ENCODE results near the gene BANP.

DNA sequence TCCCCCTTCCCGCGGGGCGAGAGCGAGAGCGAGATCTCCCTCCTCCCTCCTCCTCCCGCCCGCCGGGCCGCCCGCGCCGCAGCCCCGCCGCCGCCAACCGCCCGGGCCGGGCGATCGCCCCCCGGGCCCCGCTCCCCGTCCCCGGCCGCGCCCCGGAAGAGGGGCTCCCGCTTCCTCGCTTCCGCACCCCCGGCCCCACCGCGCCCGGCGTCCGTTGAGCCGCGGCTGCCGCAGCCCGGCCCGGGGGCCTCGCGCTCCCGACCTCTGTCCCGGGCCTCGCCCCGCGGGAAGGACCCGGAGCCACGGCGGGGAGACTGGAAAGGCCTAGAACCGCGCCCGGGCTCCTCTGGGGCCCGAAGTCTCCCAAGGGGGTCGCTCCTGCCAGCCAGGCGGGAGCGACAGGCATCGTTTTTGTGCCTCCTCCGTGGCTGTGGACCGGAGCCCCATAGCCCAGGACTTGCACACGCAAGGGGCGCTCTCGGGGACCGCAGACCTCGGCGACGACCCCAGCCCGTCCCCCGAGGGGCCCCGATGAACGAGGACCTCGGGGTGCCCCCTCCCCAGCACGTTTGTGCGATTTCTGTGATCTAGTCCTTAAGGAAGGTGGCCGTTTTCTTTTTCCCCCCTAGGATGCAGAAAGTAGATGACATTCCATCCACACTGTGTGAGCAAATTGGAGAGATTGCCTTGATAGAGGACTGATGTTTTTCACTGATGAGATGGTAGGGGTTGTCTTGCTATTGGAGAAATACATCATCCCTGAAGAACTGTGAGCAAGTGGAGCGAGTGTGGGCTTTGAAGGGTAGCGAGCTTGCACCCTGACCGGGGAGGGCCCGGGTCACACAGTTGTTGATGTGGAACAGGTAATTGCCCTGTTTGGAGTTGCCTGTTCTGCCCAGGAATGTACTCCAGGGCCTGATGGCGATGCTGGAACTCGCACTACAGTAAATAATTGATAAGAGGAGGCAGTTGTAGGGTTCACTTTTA is 611 bp downstream of the BANP start:
- TF ChIP-seq, protein P1, sequence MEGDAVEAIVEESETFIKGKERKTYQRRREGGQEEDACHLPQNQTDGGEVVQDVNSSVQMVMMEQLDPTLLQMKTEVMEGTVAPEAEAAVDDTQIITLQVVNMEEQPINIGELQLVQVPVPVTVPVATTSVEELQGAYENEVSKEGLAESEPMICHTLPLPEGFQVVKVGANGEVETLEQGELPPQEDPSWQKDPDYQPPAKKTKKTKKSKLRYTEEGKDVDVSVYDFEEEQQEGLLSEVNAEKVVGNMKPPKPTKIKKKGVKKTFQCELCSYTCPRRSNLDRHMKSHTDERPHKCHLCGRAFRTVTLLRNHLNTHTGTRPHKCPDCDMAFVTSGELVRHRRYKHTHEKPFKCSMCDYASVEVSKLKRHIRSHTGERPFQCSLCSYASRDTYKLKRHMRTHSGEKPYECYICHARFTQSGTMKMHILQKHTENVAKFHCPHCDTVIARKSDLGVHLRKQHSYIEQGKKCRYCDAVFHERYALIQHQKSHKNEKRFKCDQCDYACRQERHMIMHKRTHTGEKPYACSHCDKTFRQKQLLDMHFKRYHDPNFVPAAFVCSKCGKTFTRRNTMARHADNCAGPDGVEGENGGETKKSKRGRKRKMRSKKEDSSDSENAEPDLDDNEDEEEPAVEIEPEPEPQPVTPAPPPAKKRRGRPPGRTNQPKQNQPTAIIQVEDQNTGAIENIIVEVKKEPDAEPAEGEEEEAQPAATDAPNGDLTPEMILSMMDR (tag by site-specific recombination; IDR thresholded peaks at IDR 0.05), result 0 out of 2 replicates have a peak, but pooled peaks have one; percentile 13
- TF ChIP-seq, protein P2, sequence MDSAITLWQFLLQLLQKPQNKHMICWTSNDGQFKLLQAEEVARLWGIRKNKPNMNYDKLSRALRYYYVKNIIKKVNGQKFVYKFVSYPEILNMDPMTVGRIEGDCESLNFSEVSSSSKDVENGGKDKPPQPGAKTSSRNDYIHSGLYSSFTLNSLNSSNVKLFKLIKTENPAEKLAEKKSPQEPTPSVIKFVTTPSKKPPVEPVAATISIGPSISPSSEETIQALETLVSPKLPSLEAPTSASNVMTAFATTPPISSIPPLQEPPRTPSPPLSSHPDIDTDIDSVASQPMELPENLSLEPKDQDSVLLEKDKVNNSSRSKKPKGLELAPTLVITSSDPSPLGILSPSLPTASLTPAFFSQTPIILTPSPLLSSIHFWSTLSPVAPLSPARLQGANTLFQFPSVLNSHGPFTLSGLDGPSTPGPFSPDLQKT (IDR thresholded peaks at IDR 0.05; ENCODE audit: borderline replicate concordance, low read depth, low read length), result no peak
- TF ChIP-seq ZNF776 (tag by site-specific recombination; IDR thresholded peaks at IDR 0.05; ENCODE audit: borderline replicate concordance), result no peak
- TF ChIP-seq, protein P3, sequence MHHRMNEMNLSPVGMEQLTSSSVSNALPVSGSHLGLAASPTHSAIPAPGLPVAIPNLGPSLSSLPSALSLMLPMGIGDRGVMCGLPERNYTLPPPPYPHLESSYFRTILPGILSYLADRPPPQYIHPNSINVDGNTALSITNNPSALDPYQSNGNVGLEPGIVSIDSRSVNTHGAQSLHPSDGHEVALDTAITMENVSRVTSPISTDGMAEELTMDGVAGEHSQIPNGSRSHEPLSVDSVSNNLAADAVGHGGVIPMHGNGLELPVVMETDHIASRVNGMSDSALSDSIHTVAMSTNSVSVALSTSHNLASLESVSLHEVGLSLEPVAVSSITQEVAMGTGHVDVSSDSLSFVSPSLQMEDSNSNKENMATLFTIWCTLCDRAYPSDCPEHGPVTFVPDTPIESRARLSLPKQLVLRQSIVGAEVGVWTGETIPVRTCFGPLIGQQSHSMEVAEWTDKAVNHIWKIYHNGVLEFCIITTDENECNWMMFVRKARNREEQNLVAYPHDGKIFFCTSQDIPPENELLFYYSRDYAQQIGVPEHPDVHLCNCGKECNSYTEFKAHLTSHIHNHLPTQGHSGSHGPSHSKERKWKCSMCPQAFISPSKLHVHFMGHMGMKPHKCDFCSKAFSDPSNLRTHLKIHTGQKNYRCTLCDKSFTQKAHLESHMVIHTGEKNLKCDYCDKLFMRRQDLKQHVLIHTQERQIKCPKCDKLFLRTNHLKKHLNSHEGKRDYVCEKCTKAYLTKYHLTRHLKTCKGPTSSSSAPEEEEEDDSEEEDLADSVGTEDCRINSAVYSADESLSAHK (tag by site-specific recombination; IDR thresholded peaks at IDR 0.05), result no peak
- TF ChIP-seq, protein P4, sequence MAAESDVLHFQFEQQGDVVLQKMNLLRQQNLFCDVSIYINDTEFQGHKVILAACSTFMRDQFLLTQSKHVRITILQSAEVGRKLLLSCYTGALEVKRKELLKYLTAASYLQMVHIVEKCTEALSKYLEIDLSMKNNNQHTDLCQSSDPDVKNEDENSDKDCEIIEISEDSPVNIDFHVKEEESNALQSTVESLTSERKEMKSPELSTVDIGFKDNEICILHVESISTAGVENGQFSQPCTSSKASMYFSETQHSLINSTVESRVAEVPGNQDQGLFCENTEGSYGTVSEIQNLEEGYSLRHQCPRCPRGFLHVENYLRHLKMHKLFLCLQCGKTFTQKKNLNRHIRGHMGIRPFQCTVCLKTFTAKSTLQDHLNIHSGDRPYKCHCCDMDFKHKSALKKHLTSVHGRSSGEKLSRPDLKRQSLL (tag by site-specific recombination; IDR thresholded peaks at IDR 0.05), result no peak
- TF ChIP-seq, protein P5, sequence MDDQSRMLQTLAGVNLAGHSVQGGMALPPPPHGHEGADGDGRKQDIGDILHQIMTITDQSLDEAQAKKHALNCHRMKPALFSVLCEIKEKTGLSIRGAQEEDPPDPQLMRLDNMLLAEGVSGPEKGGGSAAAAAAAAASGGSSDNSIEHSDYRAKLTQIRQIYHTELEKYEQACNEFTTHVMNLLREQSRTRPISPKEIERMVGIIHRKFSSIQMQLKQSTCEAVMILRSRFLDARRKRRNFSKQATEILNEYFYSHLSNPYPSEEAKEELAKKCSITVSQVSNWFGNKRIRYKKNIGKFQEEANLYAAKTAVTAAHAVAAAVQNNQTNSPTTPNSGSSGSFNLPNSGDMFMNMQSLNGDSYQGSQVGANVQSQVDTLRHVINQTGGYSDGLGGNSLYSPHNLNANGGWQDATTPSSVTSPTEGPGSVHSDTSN (CRISPR knock-in tag; IDR thresholded peaks at IDR 0.05), result no peak
- TF ChIP-seq SALL2 (tag by site-specific recombination; IDR thresholded peaks at IDR 0.05; ENCODE audit: borderline replicate concordance), result no peak
- TF ChIP-seq KLF10 (tag by site-specific recombination; IDR thresholded peaks at IDR 0.05), result no peak
- TF ChIP-seq, protein P6, sequence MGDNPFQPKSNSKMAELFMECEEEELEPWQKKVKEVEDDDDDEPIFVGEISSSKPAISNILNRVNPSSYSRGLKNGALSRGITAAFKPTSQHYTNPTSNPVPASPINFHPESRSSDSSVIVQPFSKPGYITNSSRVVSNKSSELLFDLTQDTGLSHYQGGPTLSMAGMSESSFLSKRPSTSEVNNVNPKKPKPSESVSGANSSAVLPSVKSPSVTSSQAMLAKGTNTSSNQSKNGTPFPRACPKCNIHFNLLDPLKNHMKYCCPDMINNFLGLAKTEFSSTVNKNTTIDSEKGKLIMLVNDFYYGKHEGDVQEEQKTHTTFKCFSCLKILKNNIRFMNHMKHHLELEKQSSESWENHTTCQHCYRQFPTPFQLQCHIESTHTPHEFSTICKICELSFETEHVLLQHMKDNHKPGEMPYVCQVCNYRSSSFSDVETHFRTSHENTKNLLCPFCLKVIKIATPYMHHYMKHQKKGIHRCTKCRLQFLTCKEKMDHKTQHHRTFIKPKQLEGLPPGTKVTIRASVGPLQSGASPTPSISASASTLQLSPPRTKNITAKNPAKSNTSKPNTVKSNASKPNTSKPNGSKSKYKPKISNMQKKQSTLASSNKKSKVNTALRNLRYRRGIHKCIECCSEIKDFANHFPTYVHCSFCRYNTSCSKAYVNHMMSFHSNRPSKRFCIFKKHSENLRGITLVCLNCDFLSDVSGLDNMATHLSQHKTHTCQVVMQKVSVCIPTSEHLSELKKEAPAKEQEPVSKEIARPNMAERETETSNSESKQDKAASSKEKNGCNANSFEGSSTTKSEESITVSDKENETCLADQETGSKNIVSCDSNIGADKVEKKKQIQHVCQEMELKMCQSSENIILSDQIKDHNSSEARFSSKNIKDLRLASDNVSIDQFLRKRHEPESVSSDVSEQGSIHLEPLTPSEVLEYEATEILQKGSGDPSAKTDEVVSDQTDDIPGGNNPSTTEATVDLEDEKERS (tag by site-specific recombination; IDR thresholded peaks at IDR 0.05), result no peak
- no peak for TF ChIP-seq KLF7 (tag by site-specific recombination; IDR thresholded peaks at IDR 0.05; ENCODE audit: borderline replicate concordance)
- TF ChIP-seq, protein P7, sequence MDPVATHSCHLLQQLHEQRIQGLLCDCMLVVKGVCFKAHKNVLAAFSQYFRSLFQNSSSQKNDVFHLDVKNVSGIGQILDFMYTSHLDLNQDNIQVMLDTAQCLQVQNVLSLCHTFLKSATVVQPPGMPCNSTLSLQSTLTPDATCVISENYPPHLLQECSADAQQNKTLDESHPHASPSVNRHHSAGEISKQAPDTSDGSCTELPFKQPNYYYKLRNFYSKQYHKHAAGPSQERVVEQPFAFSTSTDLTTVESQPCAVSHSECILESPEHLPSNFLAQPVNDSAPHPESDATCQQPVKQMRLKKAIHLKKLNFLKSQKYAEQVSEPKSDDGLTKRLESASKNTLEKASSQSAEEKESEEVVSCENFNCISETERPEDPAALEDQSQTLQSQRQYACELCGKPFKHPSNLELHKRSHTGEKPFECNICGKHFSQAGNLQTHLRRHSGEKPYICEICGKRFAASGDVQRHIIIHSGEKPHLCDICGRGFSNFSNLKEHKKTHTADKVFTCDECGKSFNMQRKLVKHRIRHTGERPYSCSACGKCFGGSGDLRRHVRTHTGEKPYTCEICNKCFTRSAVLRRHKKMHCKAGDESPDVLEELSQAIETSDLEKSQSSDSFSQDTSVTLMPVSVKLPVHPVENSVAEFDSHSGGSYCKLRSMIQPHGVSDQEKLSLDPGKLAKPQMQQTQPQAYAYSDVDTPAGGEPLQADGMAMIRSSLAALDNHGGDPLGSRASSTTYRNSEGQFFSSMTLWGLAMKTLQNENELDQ (tag by site-specific recombination; IDR thresholded peaks at IDR 0.05; ENCODE audit: low read depth), result no peak
